NCI-H128 (cell line): ENCODE measurements around the gene CLEC5A.
"Not testable (repeated sequence)": the region's sequence is repeated elsewhere in the genome, so short reads cannot be mapped to it uniquely, and the experiment has no call there.

Experiments
- DNase-seq: peaks from one replicate; lab custom pipeline; 2025; ENCODE audit not compliant: unreplicated experiment; lab: John Stamatoyannopoulos, UW

The CLEC5A gene

GRCh38 chr7:141946796-141947195 lies at the start of gene CLEC5A:
CLEC5A (minus strand) TSS chr7:141946974; CDS start chr7:141946292, 682 bp downstream.
- no peak for DNase-seq

- DNase-seq, result no peak
Observed at GRCh38 chr7:141993354-141993753, 46.6 kb upstream of the CLEC5A start.

- no peak for DNase-seq
Observed at GRCh38 chr7:141992688-141993087, 45.9 kb upstream of the CLEC5A start.

GRCh38 chr7:141992156-141992555 lies 45.4 kb upstream of the CLEC5A start:
- DNase-seq, result no peak

- no peak for DNase-seq
Observed at GRCh38 chr7:141991140-141991539, 44.4 kb upstream of the CLEC5A start.

GRCh38 chr7:141990011-141990725 lies 43.4 kb upstream of the CLEC5A start:
- no peak for DNase-seq

GRCh38 chr7:141987803-141988202 lies 41.0 kb upstream of the CLEC5A start:
- DNase-seq, result not testable (repeated sequence)

GRCh38 chr7:141986923-141987322 lies 40.1 kb upstream of the CLEC5A start:
- no peak for DNase-seq

GRCh38 chr7:141985926-141986325 lies 39.2 kb upstream of the CLEC5A start:
- not testable (repeated sequence) for DNase-seq

GRCh38 chr7:141979568-141979967 lies 32.8 kb upstream of the CLEC5A start:
- DNase-seq, result no peak

- DNase-seq, result no peak
Observed at GRCh38 chr7:141978351-141978750, 31.6 kb upstream of the CLEC5A start.

- no peak for DNase-seq
Observed at GRCh38 chr7:141976524-141977245, 29.9 kb upstream of the CLEC5A start.

GRCh38 chr7:141975806-141976523 lies 29.2 kb upstream of the CLEC5A start:
- DNase-seq, result peak; percentile 7

GRCh38 chr7:141974831-141975230 lies 28.1 kb upstream of the CLEC5A start:
- no peak for DNase-seq

GRCh38 chr7:141973673-141974072 lies 26.9 kb upstream of the CLEC5A start, which contains the start of gene TAS2R38:
TAS2R38 (minus strand) TSS chr7:141973773; CDS start chr7:141973689, 84 bp downstream.
- no peak for DNase-seq

GRCh38 chr7:141960687-141961422 lies 14.1 kb upstream of the CLEC5A start:
- no peak for DNase-seq

GRCh38 chr7:141956084-141956483 lies 9.3 kb upstream of the CLEC5A start:
- no peak for DNase-seq

GRCh38 chr7:141954334-141954733 lies 7.6 kb upstream of the CLEC5A start:
- DNase-seq, result no peak

- DNase-seq, result no peak
Observed at GRCh38 chr7:141952461-141952860, 5.7 kb upstream of the CLEC5A start.

- DNase-seq, result no peak
Observed at GRCh38 chr7:141950806-141951205, 4.0 kb upstream of the CLEC5A start.

GRCh38 chr7:141949911-141950310 lies 3.1 kb upstream of the CLEC5A start:
- DNase-seq, result no peak
